ENCODE results near the gene ISOC2. TPM values are rescaled to one million over a fixed set of nuclear protein-coding genes. Genes with fewer than 3 reads are reported as not detected.

Gene ISOC2
- total RNA-seq, 1 donor from 2014 or later = 39.8 TPM

- peaks cover 2% of the 10 kb centered on the region for H3K27me3 Mint-ChIP-seq (ENCODE audit: low read depth)
- peaks cover 30% of the 10 kb centered on the region for H3K4me1 Mint-ChIP-seq (ENCODE audit: low read depth)
- H3K36me3 Mint-ChIP-seq (ENCODE audit: low read depth) = no peaks in the 10 kb centered on the region
- TF ChIP-seq, protein P1, sequence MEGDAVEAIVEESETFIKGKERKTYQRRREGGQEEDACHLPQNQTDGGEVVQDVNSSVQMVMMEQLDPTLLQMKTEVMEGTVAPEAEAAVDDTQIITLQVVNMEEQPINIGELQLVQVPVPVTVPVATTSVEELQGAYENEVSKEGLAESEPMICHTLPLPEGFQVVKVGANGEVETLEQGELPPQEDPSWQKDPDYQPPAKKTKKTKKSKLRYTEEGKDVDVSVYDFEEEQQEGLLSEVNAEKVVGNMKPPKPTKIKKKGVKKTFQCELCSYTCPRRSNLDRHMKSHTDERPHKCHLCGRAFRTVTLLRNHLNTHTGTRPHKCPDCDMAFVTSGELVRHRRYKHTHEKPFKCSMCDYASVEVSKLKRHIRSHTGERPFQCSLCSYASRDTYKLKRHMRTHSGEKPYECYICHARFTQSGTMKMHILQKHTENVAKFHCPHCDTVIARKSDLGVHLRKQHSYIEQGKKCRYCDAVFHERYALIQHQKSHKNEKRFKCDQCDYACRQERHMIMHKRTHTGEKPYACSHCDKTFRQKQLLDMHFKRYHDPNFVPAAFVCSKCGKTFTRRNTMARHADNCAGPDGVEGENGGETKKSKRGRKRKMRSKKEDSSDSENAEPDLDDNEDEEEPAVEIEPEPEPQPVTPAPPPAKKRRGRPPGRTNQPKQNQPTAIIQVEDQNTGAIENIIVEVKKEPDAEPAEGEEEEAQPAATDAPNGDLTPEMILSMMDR (IDR thresholded peaks at IDR 0.05) = no peak
- H3K27ac Mint-ChIP-seq (ENCODE audit: unreplicated experiment) = peak overlapping the region; percentile 90
- H3K9me3 Mint-ChIP-seq (ENCODE audit: low read depth) = no peaks in the 10 kb centered on the region
- DNase-seq (ENCODE audit: low spot score) = no peak
- H3K4me3 Mint-ChIP-seq (ENCODE audit: unreplicated experiment) = peak overlapping the region; percentile 89
Measured at GRCh38 chr19:55461974-55462626, 658 bp upstream of the ISOC2 start.

DNA sequence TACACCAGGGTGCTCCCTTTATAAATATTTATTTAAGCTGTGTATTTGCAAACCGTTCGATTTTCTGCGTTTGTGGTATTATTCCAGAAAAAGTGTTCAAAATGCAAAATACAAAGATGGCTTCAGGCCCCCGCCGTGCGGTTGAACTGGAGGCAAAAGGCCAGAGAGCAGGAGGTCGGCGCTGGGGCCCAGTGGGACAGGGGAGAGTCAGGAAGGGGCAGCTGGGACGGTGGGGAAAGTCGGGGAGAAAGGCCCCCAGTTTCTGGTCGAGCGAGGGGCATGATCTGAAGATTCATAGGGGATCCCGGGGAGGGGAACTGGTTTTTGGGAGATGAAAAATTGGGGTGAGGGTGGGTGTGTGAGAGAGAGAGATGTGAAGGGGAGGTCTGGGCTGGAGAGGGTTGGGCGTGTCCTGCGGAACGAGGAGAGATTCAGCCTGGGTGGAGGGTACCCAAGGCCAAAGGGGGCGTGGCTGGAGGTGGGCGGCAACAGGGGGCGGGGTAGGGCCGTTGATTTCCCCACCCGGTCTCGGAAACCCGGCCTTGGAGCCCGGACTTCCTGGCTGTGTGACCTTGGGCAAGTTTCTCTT is 678 bp downstream of the ISOC2 start:
- peak overlapping the region; percentile 90 for H3K27ac Mint-ChIP-seq (ENCODE audit: unreplicated experiment)
- TF ChIP-seq, protein P1 (IDR thresholded peaks at IDR 0.05) = no peak
- H3K9me3 Mint-ChIP-seq (ENCODE audit: low read depth) = no peaks in the 10 kb centered on the region
- no peaks in the 10 kb centered on the region for H3K36me3 Mint-ChIP-seq (ENCODE audit: low read depth)
- peak overlapping the region; percentile 89 for H3K4me3 Mint-ChIP-seq (ENCODE audit: unreplicated experiment)
- H3K27me3 Mint-ChIP-seq (ENCODE audit: low read depth) = peaks cover 2% of the 10 kb centered on the region
- DNase-seq (ENCODE audit: low spot score) = no peak
- H3K4me1 Mint-ChIP-seq (ENCODE audit: low read depth) = peaks cover 30% of the 10 kb centered on the region

DNA sequence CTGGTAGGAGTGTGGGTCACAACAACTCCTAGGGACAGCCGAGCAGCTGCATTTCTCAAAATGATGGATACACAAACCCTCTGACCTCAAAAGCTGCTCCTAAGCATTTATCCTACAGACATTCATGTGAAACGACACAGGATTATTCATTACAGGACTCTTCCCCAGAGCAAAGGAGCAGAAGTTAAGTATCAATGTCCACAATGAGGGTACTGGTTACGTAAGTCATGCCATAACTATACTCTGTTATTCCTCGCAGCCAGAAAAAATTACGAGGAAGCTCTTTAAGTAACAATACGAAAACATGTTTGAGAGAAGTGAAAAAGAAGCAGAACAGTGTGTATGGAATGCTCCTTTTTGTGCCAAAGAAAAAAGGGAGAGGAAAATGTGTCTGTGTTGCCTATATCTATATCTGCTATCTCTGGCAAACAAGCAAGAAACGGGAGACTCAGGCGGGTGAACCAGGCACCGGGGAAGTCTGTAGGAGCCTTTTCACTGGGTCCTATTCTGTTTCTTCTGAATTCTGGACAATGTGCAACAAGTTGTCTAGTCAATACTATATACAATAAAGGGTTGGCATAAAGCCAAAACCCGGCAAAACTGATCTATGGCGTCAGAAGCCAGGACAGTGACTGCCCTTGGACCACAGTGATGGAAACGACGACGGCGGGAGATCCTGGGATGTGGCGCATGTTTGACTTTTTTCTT is 1.3 kb downstream of the ISOC2 start:
- Mint-ChIP-seq H3K4me1 (ENCODE audit: low read depth) (peaks cover 30% of the 10 kb centered on the region), H3K9me3 (ENCODE audit: low read depth) (no peaks in the 10 kb centered on the region), H3K27me3 (ENCODE audit: low read depth) (peaks cover 2% of the 10 kb centered on the region), H3K4me3 (ENCODE audit: unreplicated experiment) (peak overlapping the region; percentile 89), H3K36me3 (ENCODE audit: low read depth) (no peaks in the 10 kb centered on the region), H3K27ac (ENCODE audit: unreplicated experiment) (peak overlapping the region; percentile 90)
- DNase-seq (ENCODE audit: low spot score) = no peak
- TF ChIP-seq, protein P1 (IDR thresholded peaks at IDR 0.05) = no peak

DNA sequence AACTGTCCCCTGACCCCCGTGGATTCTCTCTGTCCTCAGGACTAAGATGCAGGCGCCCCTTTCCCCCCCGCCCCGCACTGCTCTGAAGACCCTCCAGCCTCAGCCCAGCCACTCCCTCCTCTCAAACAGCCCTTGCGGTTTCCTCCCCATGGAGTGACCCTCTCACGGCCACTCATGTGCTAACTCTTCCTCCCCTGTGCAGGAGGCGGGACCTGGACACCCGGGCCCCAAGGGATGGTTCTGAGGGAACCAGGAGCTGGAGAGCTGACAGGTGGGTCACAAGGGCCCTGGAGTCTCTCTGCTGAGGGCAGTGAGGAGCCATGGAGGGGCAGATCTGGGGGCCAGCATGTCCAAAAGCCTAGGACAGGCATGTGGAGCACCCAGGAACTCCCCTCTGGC is 1.9 kb downstream of the ISOC2 start:
- TF ChIP-seq, protein P1 (IDR thresholded peaks at IDR 0.05) = no peak
- no peak overlapping the region for H3K4me3 Mint-ChIP-seq (ENCODE audit: unreplicated experiment)

DNA sequence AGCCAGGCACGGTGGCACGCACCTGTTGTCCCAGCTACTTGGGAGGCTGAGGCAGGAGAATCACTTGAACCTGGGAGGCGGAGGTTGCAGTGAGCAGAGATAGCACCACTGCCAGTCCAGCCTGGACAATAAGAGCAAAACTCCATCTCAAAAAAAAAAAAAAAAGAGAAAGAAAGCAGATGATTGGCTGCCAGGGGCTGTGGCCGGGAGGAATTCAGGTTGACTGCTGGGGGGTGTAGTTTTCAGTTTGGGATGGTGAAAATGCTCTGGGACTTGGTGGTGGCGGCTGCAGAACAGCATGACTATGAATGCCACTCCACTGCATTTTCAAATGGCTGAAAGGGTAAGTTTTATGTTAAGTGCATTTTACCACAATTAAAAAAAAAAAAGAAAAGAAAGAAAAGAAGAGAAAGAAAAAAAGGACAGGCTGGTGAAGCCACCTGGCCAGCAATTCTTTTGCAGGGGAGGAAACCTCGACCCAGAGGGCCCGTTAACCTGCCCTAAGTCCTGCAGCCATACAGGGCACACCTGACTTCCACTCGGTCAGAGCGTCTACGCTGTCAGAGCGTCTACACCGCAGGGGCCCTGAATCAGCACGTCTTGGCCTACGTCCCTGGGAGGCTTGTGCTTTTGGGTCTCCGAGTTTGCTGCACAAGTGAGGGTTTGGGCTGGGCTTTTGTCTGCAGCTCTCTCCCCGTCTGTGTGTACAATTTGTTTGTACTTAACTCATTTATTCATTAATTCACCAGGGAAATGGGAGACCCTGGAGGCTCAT is 3.6 kb downstream of the ISOC2 start:
- no peak overlapping the region for H3K27ac Mint-ChIP-seq (ENCODE audit: unreplicated experiment)

More for the DNA sequence above, 1.9 kb downstream of the ISOC2 start:
- Mint-ChIP-seq H3K27me3 (ENCODE audit: low read depth) (peaks cover 2% of the 10 kb centered on the region), H3K27ac (ENCODE audit: unreplicated experiment) (no peak overlapping the region), H3K9me3 (ENCODE audit: low read depth) (no peaks in the 10 kb centered on the region), H3K36me3 (ENCODE audit: low read depth) (peaks cover 3% of the 10 kb centered on the region), H3K4me1 (ENCODE audit: low read depth) (peaks cover 30% of the 10 kb centered on the region)
- DNase-seq (ENCODE audit: low spot score) = no peak

More for the DNA sequence above, 3.6 kb downstream of the ISOC2 start:
- no peak for DNase-seq (ENCODE audit: low spot score)
- H3K27me3 Mint-ChIP-seq (ENCODE audit: low read depth) = peaks cover 6% of the 10 kb centered on the region
- TF ChIP-seq, protein P1 (IDR thresholded peaks at IDR 0.05) = no peak
- no peaks in the 10 kb centered on the region for H3K9me3 Mint-ChIP-seq (ENCODE audit: low read depth)
- H3K4me1 Mint-ChIP-seq (ENCODE audit: low read depth) = peaks cover 35% of the 10 kb centered on the region
- peaks cover 3% of the 10 kb centered on the region for H3K36me3 Mint-ChIP-seq (ENCODE audit: low read depth)
- no peak overlapping the region for H3K4me3 Mint-ChIP-seq (ENCODE audit: unreplicated experiment)
